ENCODE measurements around the gene NCK1.

The NCK1 gene

DNA sequence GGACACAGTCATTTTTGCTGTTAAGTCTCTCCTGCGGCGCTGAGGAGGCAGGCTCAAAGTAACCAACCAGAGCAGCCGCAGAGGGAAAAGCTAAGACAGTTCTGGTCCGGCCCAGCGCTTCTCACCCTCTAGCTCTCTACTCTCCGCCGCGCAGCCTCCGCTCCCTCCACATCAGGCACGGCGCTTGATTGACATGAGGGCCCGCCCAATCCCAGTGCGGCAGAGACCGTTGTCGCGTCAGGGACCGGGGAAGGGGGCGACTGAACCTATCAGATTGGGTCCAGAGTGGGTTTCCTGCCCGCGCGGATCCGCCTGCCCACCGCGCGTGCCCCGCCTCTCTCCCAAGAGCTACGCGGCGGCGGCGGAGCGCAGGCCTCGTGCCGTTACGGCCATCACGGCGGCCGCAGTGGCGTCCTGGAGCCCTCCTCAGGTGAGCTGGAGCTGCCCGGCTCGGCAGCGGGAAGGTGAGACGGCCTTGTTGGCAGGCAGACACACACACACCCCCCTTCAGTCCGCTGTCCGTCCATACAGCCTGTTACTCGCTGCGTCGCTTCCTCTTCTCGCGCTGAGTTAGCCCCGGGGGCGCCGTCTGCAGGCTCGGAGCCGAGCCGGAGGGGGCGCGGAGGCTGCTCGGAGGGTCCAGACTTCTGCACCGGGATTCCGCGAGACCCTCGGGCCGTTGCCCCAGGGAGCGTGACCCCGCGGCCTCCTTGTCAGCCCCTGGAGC lies at the start of gene NCK1:
Gene NCK1, plus strand, starts transcription at position 319 of the 727 bp plus-strand sequence. CDS start 65,794 bp downstream, outside the sequence.
- DNase-seq: peak; percentile 94

DNA sequence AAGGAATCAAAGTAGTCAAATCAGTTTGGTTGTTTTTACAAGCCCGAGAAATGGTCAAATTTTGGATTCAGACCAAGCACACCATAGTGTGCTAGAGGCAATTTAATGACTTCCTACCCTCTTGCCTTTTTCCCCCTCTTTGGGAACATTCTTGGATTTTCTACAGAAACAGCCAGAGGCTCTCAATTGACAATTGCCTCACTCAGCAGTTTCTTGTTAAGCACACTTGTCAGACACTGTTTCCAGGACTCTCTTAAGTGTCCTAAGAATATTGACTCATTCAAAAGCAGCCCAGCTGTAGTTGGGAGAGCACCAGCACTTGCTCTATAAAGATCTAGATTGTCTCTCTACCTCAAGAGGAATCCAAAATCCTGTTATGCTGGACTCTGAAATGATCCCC lies 44.6 kb upstream of the NCK1 start:
- no peak for DNase-seq

DNA sequence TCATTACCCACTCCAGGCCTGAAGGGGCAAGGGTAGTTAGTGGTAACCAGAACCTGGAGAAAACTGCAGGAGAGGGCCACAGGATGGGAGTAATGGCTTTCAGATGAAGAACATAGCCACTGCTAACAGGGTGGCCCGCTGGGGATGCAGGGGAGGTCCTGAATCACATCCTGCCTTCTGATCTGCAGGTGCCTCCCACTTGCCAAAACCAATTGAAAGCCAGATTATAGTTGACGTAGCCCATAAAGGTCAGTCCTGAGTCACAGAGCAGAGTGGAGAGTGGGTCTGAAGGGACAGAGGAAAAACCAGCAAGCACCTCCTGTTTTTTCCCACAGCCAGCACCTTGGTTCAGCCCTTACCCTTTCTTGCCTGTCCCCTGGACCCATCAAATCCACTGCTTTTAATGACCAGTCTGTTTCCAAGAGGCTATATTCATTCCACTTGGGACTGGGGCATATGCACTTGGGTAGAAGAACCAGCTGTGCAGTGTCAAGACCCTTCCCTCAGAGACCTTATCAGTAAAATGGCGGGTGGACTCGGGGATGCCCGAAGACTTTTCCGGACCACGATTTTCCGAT lies 43.7 kb upstream of the NCK1 start:
- DNase-seq: peak; percentile 78

DNA sequence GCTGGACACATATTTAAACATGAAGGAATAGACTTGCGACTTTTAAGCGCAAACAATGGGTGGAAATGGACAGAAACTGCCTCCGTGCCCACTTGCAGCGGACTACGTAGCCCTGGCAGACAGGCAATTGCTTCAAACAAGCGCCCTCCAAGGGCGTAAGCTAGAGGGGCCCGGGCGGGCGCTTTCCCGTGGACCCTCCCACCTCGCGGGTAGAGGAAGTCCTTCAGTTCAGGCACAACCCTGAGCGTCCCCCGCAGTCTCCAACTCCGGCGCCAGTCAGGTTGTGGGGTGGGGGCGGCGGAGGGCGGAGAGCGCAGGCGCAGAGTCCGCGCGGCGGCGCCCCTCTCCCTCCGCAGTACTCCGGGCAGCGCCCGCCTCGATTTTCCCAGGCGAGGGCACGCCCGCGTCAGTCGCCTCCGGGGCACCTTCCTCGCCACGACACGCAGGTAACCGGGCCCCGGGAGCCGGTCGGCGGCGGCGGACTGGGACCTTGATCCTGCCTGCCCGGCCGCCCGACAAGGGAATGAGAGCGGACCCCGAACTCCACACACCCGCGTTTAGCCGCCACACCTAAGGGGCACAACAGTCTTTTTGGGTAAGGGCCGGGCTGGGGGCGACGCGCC lies 43.1 kb upstream of the NCK1 start, which contains the start of gene SLC35G2:
Gene SLC35G2, plus strand, starts transcription at position 358 of the 623 bp plus-strand sequence. CDS start 35,335 bp downstream, outside the sequence.
- DNase-seq: peak; percentile 41

DNA sequence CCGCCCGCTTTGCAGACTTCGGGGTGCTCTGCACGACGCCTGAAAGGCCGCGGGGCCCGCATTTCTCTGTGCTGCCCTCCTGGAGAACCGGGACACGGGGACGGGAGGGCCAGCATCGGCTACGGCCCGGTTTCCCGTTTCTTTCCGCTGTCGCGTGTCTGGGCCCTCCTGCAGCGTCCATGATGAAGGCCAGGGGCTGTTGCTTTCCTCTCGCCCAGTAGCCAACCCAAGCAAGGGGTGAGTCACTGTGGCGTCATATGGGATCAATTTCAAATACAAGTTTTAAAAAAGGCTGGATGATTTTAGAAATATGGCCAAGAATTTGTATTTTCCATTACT lies 42.6 kb upstream of the NCK1 start:
- peak; percentile 65 for DNase-seq

DNA sequence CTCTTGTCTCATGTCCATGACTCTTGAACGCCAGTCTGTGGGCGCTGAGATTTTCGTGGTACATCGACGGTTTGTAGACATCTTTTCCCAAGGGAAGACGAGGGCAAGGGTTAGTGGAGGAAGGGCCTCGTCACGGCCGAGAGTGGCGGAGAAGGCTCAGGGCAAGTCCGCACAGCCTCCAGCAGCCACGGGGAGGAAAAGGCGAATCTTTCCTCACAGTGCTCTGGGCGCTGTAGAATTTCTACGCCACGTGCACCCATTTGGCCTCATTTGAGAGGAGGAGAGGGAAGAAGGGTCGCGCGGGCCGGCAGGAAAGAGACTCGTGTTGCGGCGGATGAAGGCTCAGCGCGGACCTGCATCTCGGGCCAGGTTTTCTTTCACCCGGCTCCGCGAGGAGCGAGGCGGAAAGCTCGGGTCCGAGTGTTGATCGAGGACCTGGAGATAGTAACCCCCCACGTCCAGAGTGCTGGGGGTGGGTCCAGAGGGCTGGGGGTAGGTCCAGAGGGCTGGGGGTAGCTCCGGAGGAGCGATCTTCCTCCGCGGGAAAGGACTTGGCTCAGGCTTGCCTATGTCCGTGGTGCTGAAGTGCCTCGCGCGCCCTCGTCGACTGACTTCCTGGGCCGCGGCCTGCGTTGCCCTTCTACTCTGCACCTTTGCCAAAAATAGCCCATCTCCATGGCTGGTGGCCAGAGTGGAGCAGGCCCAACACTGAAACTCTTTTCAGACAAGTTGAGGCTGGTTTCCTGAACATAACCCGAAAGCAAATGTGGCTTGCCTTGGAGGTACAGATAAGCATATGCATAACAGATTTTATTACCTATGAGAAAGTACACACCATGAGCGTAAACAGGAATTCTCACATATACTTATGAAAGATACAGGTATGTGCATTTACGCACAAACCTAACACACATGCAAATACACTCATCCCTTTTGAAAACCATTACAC lies 42.0 kb upstream of the NCK1 start:
- DNase-seq: peak; percentile 65

DNA sequence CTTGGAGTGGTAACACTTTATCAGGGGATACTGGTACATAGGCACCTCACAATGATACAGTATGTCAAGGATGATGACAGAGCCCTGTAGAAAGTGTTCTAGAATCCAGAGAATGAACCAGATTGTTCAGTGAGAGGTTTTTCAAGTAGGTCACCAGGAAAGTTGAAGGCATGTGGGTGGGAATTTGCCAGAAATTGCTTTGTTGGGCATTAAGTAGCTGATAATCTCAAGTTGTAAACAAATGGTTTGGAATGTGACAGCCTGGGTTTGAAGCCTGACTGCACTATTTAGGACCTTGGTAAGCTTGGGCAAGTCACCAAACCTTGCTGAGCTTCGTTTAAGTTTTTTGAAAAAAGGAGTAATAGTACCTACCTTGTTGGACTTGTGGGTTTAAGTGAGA lies 30.5 kb upstream of the NCK1 start:
- DNase-seq: no peak

DNA sequence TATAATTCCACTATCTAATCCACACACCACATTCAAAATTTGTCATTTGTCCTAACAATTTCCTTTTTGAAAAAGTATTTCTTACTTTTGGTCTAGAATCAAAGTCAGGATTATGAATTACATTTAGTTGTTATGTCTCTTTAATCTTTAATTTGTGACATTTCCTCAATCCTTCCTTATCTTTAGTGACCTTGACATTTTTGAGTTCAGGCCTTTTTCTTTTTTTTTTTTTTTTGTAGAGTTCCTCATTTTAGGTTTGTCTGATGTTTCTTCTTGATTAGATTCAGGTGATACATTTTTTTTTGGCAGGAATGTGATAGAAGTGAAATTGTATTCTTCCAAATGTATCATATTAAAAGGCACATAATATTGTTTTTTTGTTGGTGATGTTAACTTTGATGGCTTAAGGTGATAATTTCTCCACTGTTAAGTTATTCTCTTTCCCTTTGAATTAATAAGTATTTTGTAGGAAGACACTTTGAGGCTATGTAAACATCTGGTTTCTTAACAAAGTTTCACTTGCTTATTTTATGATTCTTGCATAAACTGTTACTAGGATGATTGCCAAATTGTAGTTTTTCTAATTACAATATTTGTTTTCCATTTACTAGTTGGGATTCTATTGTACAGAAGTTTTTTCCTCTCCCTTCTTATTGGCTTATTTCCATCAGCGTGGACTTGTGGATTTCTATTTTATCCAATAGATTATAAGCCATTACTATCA lies 26.8 kb upstream of the NCK1 start:
- no peak for DNase-seq

DNA sequence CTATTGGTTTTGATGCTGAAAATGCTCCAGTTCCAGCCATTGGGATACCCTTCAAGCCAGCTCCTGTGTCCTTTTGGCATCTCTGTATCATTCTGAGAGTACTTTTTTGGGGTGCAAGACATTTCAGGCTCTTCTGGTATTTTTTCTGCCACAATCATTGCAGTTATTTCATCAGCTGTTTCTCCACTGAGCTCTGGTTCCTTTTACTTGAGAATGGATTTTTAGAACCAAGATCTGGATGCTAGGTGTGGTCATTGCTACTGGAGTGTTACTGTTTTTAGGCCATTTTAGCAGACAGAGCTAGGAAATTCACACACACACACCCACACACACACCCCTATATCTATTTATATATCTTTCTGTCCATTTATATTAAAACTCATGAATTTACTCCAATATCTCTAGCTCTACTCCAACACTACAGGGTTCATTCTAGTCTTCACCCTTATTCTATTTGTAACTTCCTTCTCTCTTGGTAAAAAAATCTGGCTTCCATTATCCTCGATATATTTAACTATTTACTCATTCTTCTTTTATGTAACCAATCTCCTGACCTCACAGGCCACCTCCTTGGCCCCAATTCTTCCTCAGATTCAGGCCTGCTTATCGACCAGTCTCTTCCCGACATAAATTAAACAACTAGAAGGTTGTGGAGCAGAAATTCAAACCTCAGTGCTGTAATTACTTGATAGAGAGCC lies 26.0 kb upstream of the NCK1 start:
- no peak for DNase-seq

DNA sequence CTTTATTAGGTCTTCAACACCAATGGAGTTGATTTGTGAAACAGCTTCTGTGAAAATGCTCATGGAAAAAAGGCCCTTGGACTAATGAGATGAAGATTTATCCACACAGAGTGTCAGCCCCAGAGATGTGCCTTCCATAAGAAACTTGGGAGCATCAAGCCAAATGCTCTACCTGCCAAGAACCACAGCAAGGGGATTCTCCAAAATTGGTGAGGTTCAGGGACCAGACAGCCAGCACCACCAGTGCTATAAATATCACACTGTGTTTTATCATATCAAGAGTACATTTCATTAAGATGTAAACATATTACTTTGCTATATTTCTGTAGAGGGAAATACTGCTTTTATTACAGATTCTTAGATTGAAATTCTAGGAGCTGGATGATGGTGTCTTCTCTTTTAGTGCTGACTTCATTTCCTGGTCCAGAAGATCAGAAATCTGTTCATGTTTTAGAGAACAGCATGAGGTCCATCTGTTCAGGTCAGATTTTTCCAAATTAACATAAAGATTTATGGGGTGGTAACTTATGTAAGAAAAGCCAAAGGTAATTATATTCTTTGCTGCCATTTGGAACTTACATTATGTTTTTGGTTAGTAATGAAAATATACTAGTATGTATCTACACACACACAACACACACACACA lies 25.4 kb upstream of the NCK1 start:
- no peak for DNase-seq

DNA sequence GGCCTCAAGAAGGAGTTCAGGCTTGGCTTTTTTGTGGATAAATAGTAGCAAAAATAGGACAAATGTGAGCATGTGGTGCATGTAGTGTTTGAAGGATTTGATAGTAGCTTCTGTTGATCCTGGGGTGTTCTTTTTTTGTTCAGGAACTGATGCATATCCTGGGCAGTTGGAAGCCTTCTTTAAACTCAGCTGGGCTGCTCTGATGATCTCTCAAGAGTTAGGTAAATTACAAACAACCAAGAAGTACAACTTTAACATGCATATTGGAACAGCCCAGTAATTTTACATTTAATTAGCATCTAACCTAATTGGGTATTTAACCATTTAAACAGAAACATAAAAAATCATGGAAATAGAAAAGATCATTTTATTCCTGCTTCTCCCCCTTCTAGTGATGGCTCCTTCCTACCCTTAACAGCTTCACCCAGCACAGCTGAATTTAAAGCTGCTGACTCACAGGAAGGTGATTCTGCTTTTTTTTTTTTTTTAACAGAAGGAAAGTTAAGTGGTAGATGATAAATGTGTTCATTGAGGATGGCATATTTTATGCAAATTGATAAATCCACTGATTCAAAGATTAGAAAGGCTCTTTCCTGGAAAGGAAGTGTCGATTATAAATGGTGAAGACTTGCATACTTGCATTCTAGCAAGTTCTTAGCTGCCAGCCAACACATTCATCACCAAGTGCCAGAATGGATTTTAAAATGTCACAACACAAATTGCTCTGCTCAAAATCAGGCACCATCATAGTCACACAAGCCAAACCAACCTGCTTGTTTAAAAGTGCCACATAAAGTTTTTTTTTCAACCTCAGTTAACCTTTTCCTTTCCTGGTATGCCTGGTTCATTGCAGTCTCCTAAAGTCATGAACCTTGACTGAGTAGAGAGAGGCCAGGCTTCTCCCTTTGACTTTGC lies 23.1 kb upstream of the NCK1 start:
- DNase-seq: peak; percentile 62

DNA sequence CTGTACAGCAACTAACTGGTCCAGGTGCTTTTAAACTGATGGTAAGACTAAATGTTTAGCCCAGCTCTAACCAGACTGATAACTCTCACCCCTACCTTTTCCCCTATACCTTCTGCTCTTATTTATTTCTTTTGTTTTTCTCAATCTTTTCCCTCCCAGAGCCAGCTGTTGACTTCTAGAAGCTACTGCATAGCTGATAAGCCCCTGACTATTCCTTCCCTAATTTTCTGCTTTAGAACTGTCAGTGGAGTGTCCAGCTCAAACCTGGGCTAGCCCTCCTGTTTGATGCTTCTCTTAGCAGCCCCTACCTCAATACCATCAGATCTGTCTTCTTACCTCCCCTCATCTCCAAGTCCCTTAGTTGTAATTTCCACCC lies 22.5 kb upstream of the NCK1 start:
- DNase-seq: no peak

DNA sequence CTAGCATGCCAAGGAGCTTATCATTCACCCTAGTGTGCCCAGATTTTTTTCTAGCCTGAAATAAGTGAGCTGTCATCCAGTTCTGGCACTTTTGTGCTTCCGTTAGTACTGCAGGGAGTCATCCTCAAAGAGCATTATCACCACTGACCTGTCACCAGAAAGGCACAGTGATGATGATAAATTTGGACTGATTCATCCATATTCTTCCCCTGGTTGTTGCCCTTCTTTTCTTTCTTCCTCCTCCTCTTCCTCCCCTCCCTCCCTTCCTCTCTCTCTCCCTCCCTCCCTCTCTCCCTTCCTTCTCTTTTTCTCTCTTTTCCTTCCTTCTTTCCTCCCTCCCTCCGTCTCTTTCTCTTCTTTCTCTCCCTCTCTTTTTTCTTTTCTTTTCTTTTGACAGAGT lies 21.8 kb upstream of the NCK1 start:
- DNase-seq: no peak

DNA sequence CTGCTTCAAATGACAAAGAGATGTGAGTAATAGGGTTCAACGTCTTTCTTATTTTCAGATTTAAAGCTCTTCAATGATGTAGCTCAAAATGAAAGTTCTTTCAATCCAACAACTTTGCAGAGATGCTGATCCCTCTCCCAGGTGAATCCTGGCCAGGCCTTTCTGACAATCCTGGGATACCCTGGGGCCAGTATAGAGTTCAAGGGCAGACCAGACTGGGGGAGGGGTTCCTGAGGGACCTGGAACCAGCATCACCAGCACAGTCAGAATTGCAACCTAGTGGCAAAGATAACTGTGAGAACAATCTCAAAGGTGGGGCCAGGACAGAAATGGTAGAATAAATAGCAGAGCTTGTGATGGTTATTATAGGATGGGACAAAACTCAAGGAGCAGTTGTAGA lies 19.7 kb upstream of the NCK1 start:
- DNase-seq: no peak

DNA sequence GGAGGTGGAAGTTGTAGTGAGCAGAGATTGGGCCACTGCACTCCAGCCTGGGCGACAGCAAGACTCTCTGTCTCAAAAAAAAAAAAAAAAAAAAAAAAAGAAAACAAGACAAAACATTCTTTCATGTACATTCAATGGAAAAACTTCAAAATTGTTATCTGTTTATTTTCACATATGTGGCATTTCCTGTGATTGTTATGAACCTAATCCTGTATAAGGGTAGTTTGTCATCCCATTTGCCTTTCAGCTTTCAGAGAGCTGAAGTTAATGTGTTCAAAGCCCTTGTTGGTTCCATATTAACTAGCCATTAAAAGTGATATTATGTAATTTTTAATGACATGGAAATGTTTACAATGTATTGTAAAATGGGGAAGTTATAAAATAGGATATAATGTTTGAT lies 17.3 kb upstream of the NCK1 start:
- no peak for DNase-seq

DNA sequence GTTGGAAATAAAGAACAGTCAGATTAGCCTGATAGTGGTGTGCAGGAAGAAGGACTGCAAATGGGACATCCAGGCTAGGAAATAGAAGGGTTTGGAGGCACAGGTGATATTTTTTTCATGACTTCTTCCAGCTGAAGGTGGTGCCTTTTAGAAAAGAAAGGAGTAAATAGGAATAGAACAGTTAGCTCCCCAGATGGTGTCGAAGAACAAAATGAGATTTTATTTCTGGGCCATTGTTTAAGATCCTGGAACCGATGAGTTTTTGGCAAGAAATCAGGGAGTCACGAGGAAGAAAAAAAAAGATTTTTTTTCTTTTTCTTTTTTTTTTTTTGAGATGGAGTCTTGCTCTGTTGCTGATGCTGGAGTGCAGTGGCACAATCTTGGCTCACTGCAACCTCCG lies 9.8 kb upstream of the NCK1 start:
- DNase-seq: no peak

DNA sequence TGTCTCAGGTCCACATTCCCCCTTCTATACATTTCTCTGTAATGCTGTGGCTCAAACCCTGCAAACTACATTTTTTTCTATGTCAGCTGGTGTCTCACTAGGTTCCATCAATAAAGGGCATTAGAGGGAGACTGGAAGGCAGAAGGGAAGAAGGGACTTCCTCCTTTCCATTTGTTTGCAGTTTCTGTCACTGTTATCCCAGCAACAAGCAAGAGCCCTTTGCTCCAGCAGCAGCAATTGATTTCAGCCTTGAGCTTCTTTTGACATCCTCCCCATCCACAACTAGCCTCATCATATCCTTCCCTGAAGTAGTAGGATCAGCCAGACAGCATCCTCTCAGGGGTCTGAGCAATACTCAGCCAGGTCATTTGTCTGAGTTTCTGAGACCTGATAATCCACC lies 5.3 kb upstream of the NCK1 start:
- DNase-seq: no peak

DNA sequence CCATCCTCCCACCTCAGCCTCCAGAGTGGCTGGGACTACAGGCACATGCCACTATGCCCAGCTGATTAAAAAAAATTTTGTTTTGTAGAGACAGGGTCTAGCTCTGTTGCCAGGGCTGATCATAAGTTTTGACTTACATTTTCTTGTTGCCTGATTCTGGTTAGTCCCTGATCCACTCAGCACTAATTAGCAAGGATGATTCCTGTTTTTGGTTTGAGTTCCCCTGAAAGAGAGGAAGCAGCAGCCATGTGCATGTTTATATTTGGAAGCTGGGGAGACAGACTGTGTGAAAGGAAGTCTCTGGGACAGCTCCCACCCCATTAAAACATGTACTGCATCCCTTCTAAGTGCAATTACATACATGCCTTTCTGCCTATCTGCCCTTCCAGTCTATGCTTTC lies 3.6 kb upstream of the NCK1 start:
- DNase-seq: no peak

DNA sequence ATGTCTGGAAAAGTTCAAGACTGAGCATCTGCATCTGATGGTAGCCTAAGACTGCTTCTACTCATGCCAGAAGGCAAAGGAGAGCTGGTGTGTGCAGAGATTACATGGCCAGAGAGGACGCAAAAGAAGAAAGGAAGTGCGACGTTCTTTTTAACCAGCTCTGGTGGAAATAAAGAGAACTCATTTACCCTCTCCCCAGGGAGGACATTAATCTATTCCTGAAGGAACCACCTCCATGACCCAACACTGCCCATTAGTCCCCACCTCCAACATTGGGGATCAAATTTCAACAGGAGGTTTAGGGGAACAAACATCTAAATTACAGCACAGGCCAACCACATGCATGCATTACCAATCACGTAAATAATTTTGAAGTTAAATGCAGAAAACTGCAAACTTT lies 1.5 kb upstream of the NCK1 start:
- no peak for DNase-seq

DNA sequence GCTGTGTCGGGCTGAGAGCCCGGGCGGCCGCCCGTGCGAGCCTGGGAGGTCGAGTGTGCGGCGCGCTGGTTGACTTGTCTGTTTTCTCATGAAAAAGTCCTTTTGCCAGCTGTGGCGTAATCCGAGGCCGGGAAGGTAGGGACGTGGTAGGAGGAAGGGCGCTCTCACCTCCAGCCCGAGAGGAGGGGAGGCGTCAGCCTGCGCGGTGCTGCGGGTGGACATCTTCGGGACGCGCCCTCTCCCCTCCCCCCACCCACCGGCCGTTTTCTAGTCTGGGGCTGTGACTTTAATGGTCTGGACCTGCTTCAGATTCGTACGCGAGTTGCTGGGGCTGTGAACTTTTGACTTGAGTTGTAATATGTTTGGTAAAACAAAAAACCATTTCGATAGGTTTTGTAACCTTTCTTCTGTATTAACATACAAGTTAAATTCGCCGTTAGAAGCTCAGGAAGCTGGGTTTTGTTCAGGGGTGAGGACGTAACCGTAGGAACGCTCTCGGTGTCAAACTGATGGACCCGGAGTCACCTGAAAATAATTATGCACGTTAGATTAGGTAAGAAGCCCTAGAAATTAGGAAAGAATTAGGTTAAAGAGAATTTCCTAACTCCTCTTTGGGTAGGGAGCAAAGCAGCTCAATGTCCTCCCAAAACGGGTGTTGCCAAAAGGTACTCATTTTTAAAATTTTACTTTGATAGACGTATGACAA lies 762 bp downstream of the NCK1 start:
- DNase-seq: peak; percentile 73

Data from kidney glomerular epithelial cell (primary cell).